HCT116 (cell line): ENCODE measurements around the gene LAMB4. TPM values are rescaled to one million over a fixed set of nuclear protein-coding genes. Genes with fewer than 3 reads are reported as not detected.

Experiments used
- ATAC-seq: fragments of 200-7000 bp; cut with Tn5 transposase; 2 replicates; pipeline ENCODE4 v1.9.1; 2020; ENCODE audit warnings: mild to moderate bottlenecking, moderate library complexity
- BruUV-seq: library from RNA; stranded (reverse); fragments of 400-500 nt; replicated peaks from 2 replicates; lab custom pipeline; 2021; lab: Mats Ljungman, UMichigan
- CTCF ChIA-PET: fragments of 300-600 bp; sonication (Branson Sonifier 250); formaldehyde crosslinking; loops from one replicate; lab custom pipeline; 2021; ENCODE audit warnings: antibody characterized with exemption; lab: Charles Lee
- POLR2A ChIA-PET: fragments of 300-600, 350-600 bp; sonication (Branson Sonifier 250); formaldehyde crosslinking; loops from one replicate; lab custom pipeline; 2021; ENCODE audit warnings: antibody characterized with exemption; lab: Charles Lee
- RAD21 ChIA-PET, 2 experiments: fragments of 300-600 bp; sonication (Branson Sonifier 250); formaldehyde crosslinking; loops; one replicate each; lab custom pipeline; 2023; ENCODE audit warnings: low total read pairs in 2 of 2; ENCODE audit not compliant: uncharacterized antibody in 2 of 2, unreplicated experiment in 2 of 2, low non-redundant PET in 1 of 2; lab: Charles Lee
- DNase-seq: peaks from one replicate; pipeline ENCODE4 v3.0.0-alpha.2; 2010; ENCODE audit warnings: low read depth, low spot score
- H2AFZ ChIP-seq: fragments of 200-600 bp; shearing (Covaris generic), sonication (generic); 2 replicates; pipeline ENCODE4 v1.6.1; 2017; ENCODE audit warnings: low read depth, mixed run types, mixed read lengths, antibody characterized with exemption, low read length; ENCODE audit not compliant: poor library complexity, severe bottlenecking
- H3K27ac ChIP-seq: 2 replicates; pipeline ENCODE4 v1.5.1; 2012; ENCODE audit warnings: low read depth, low read length
- H3K27me3 ChIP-seq: fragments of 200-600 bp; sonication (generic); 2 replicates; pipeline ENCODE4 v1.6.1; 2016; ENCODE audit warnings: mixed run types, low read length, mixed read lengths; ENCODE audit not compliant: insufficient read depth
- H3K36me3 ChIP-seq, 2 experiments: fragments of 200-500 bp in 1 of 2; fragments of 200-600 bp in 1 of 2; sonication (Bioruptor generic) in 1 of 2; sonication (generic) in 1 of 2; 2 replicates each; pipeline versions ENCODE4 v1.5.1 to v1.6.1; 2014 to 2016; ENCODE audit warnings: low read length in 2 of 2, inconsistent platforms in 1 of 2, mixed read lengths in 1 of 2, mixed run types in 1 of 2; ENCODE audit not compliant: insufficient read depth in 2 of 2, control insufficient read depth in 1 of 2
- H3K4me1 ChIP-seq, 2 experiments: fragments of 200-600 bp in 1 of 2; sonication (generic) in 1 of 2; 2 replicates each; pipeline versions ENCODE4 v1.5.1 to v1.6.1; 2012 to 2017; ENCODE audit warnings: low read length in 2 of 2, inconsistent platforms in 1 of 2, mild to moderate bottlenecking in 1 of 2, mixed read lengths in 1 of 2, mixed run types in 1 of 2, moderate library complexity in 1 of 2; ENCODE audit not compliant: insufficient read depth in 2 of 2, control insufficient read depth in 1 of 2
- H3K4me2 ChIP-seq: fragments of 200-600 bp; sonication (generic); 2 replicates; pipeline ENCODE4 v1.6.1; 2017; ENCODE audit warnings: mixed run types, low read length, mixed read lengths
- H3K4me3 ChIP-seq, 2 experiments: fragments of 200-600 bp in 1 of 2; sonication (generic) in 1 of 2; replicated peaks in 1 of 2; 2 replicates each; pipeline ENCODE4 v1.5.1; 2011 to 2016; ENCODE audit warnings: low read length in 2 of 2, control low read depth in 1 of 2, low read depth in 1 of 2, mild to moderate bottlenecking in 1 of 2, mixed read lengths in 1 of 2, mixed run types in 1 of 2
- H3K79me2 ChIP-seq: fragments of 200-600 bp; sonication (generic); 2 replicates; pipeline ENCODE4 v1.6.1; 2017; ENCODE audit warnings: mild to moderate bottlenecking, mixed run types, low read length, moderate library complexity, mixed read lengths; ENCODE audit not compliant: insufficient read depth
- H3K9ac ChIP-seq: fragments of 200-600 bp; sonication (generic); 2 replicates; pipeline ENCODE4 v1.6.1; 2016; ENCODE audit warnings: low read length, mixed read lengths
- H3K9me2 ChIP-seq: fragments of 200-600 bp; sonication (generic), shearing (Covaris generic); 2 replicates; pipeline ENCODE4 v1.6.1; 2017; ENCODE audit warnings: mixed run types, mild to moderate bottlenecking, moderate library complexity; ENCODE audit not compliant: insufficient read depth
- H3K9me3 ChIP-seq, 2 experiments: fragments of 200-500 bp in 1 of 2; fragments of 200-600 bp in 1 of 2; sonication (Bioruptor generic) in 1 of 2; sonication (generic) in 1 of 2; 2 replicates each; pipeline ENCODE4 v1.6.1; 2014 to 2017; ENCODE audit warnings: low read length in 2 of 2, mixed read lengths in 2 of 2, inconsistent platforms in 1 of 2, low read depth in 1 of 2, mild to moderate bottlenecking in 1 of 2, mixed run types in 1 of 2, moderate library complexity in 1 of 2; ENCODE audit not compliant: control insufficient read depth in 1 of 2, insufficient read depth in 1 of 2
- H4K20me1 ChIP-seq: fragments of 200-600 bp; sonication (generic), shearing (Covaris generic); 2 replicates; pipeline ENCODE4 v1.6.1; 2017; ENCODE audit warnings: mixed run types, mild to moderate bottlenecking, moderate library complexity; ENCODE audit not compliant: insufficient read depth
- CBX3 ChIP-seq: IDR thresholded peaks from 2 replicates; pipeline ENCODE4 v1.6.1; 2012; ENCODE audit warnings: low read depth
- CEBPB ChIP-seq: IDR thresholded peaks from 2 replicates; pipeline ENCODE4 v1.6.1; 2012; ENCODE audit warnings: low read depth
- EGR1 ChIP-seq: IDR thresholded peaks from 2 replicates; pipeline ENCODE4 v1.6.1; 2012; ENCODE audit warnings: low read depth
- ELF1 ChIP-seq: IDR thresholded peaks from 2 replicates; pipeline ENCODE4 v1.6.1; 2012; ENCODE audit warnings: low read depth, borderline replicate concordance
- EZH2 ChIP-seq: fragments of 200-600 bp; sonication (generic); IDR thresholded peaks from 2 replicates; pipeline ENCODE4 v1.6.1; 2017; ENCODE audit warnings: antibody characterized with exemption, mixed run types
- EZH2phosphoT487 ChIP-seq: fragments of 200-600 bp; IDR thresholded peaks from 2 replicates; pipeline ENCODE4 v1.6.1; 2018; ENCODE audit warnings: antibody characterized with exemption, borderline replicate concordance
- POLR2AphosphoS5 ChIP-seq: IDR thresholded peaks from 2 replicates; pipeline ENCODE4 v1.6.1; 2011; ENCODE audit warnings: mild to moderate bottlenecking, low read depth, low read length, moderate library complexity
- RAD21 ChIP-seq: IDR thresholded peaks from 2 replicates; pipeline ENCODE4 v1.6.1; 2012; ENCODE audit warnings: low read depth, mild to moderate bottlenecking
- YY1 ChIP-seq: IDR thresholded peaks from 2 replicates; pipeline ENCODE4 v1.6.1; 2011; ENCODE audit warnings: low read length, low read depth, moderate library complexity, mild to moderate bottlenecking; ENCODE audit not compliant: insufficient replicate concordance; ENCODE audit errors: extremely low read depth
- ZFX ChIP-seq: fragments of 450-650 bp; IDR thresholded peaks from 2 replicates; pipeline ENCODE4 v1.6.1; 2017
- ZNF274 ChIP-seq: fragments of 200-500 bp; sonication (Bioruptor generic); IDR thresholded peaks from 2 replicates; pipeline ENCODE4 v1.6.1; 2014; ENCODE audit warnings: mild to moderate bottlenecking, low read depth, low read length, inconsistent platforms
- intact Hi-C: fragments of 100-400 bp; cut with micrococcal nuclease; formaldehyde crosslinking; loops from 2 replicates; pipeline ENCODE4 v1.10.0; 2022
- total RNA-seq: library from RNA; stranded (reverse); gene quantifications from one replicate; pipeline ENCODE4 v1.2.1, GENCODE V29; 2021; ENCODE audit not compliant: unreplicated experiment
- TF ChIP-seq, protein P1 (sequence below): IDR thresholded peaks from 2 replicates; pipeline ENCODE4 v1.6.1; 2011; ENCODE audit warnings: mild to moderate bottlenecking, low read length, moderate library complexity; ENCODE audit not compliant: insufficient replicate concordance; ENCODE audit errors: extremely low read depth
- TF ChIP-seq, protein P2 (sequence below): IDR thresholded peaks from 2 replicates; pipeline ENCODE4 v1.6.1; 2012
- TF ChIP-seq, protein P3 (sequence below): IDR thresholded peaks from 2 replicates; pipeline ENCODE4 v1.6.1; 2012; ENCODE audit warnings: low read depth

The LAMB4 gene
- total RNA-seq, 1 experiment from 2014 or later = not detected

DNA sequence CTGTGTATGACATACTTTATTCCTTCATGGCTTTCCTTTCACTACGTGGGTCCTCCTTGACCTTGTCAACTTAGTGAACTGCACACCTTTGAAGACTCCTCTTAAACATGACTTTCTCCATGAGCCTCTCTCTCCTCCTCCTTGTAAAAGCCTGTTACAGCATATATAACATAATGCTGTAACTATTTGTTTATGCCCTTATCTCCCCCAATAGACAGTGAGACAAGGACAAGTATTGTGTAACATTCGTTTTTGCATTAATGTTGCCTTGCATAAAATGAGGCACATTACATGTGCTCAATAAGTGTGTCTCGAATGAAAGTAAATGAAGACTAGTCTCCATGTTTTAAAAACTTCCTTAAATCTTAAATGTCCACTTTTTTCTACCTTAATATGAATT lies 122.9 kb downstream of the LAMB4 start:
- no peaks in the 10 kb centered on the region for H3K79me2 ChIP-seq
- ChIA-PET POLR2A (no interaction called here), CTCF (no interaction called here), RAD21 (no interaction called here)
- peaks cover 0 to 11% of the 10 kb centered on the region in 2 experiments; a peak in 2 of 4 replicates for H3K4me1 ChIP-seq
- no peaks in the 10 kb centered on the region for H3K9me2 ChIP-seq
- H3K4me3 ChIP-seq = no peak overlapping the region
- H3K4me2 ChIP-seq = no peak overlapping the region
- DNase-seq = no peak
- ATAC-seq = no peak
- H3K9ac ChIP-seq = no peak overlapping the region
- no peaks in the 10 kb centered on the region; the same call in 1 of the 2 replicates for H3K27me3 ChIP-seq
- TF ChIP-seq RAD21 (no peak), POLR2AphosphoS5 (no peak), CEBPB (no peak), ELF1 (no peak), EZH2phosphoT487 (no peak), YY1 (no peak), ZFX (no peak), CBX3 (no peak), ZNF274 (no peak), EZH2 (no peak), EGR1 (no peak)
- TF ChIP-seq, protein P1, sequence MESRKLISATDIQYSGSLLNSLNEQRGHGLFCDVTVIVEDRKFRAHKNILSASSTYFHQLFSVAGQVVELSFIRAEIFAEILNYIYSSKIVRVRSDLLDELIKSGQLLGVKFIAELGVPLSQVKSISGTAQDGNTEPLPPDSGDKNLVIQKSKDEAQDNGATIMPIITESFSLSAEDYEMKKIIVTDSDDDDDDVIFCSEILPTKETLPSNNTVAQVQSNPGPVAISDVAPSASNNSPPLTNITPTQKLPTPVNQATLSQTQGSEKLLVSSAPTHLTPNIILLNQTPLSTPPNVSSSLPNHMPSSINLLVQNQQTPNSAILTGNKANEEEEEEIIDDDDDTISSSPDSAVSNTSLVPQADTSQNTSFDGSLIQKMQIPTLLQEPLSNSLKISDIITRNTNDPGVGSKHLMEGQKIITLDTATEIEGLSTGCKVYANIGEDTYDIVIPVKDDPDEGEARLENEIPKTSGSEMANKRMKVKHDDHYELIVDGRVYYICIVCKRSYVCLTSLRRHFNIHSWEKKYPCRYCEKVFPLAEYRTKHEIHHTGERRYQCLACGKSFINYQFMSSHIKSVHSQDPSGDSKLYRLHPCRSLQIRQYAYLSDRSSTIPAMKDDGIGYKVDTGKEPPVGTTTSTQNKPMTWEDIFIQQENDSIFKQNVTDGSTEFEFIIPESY = no peak
- TF ChIP-seq, protein P2, sequence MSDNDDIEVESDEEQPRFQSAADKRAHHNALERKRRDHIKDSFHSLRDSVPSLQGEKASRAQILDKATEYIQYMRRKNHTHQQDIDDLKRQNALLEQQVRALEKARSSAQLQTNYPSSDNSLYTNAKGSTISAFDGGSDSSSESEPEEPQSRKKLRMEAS = no peak
- TF ChIP-seq, protein P3, sequence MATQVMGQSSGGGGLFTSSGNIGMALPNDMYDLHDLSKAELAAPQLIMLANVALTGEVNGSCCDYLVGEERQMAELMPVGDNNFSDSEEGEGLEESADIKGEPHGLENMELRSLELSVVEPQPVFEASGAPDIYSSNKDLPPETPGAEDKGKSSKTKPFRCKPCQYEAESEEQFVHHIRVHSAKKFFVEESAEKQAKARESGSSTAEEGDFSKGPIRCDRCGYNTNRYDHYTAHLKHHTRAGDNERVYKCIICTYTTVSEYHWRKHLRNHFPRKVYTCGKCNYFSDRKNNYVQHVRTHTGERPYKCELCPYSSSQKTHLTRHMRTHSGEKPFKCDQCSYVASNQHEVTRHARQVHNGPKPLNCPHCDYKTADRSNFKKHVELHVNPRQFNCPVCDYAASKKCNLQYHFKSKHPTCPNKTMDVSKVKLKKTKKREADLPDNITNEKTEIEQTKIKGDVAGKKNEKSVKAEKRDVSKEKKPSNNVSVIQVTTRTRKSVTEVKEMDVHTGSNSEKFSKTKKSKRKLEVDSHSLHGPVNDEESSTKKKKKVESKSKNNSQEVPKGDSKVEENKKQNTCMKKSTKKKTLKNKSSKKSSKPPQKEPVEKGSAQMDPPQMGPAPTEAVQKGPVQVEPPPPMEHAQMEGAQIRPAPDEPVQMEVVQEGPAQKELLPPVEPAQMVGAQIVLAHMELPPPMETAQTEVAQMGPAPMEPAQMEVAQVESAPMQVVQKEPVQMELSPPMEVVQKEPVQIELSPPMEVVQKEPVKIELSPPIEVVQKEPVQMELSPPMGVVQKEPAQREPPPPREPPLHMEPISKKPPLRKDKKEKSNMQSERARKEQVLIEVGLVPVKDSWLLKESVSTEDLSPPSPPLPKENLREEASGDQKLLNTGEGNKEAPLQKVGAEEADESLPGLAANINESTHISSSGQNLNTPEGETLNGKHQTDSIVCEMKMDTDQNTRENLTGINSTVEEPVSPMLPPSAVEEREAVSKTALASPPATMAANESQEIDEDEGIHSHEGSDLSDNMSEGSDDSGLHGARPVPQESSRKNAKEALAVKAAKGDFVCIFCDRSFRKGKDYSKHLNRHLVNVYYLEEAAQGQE = no peak
- H3K27ac ChIP-seq = no peak overlapping the region
- intact Hi-C loops = no loop called here
- H4K20me1 ChIP-seq = no peaks in the 10 kb centered on the region
- H2AFZ ChIP-seq = no peak overlapping the region
- BruUV-seq = no TSS peak
- H3K9me3 ChIP-seq = no peaks in the 10 kb centered on the region
- H3K36me3 ChIP-seq = no peaks in the 10 kb centered on the region
